Thoracic aorta (tissue), 2 donors: ENCODE measurements around the gene THAP12. TPM values are rescaled to one million over a fixed set of nuclear protein-coding genes. Genes with fewer than 3 reads are reported as not detected.

Experiments used
- ATAC-seq: fragments of 150-250 bp; one replicate; pipeline ENCODE4 v1.8.0; 2017; ENCODE audit warnings: low read depth; ENCODE audit not compliant: insufficient number of reproducible peaks, low FRiP score
- DNase-seq: peaks from one replicate; pipeline ENCODE4 v3.0.0-alpha.2; 2020; ENCODE audit warnings: low spot score
- H3K27ac ChIP-seq, 2 donors: fragments of 200-600 bp; sonication (generic); 1 replicate in 1 of 2; 2 replicates in 1 of 2; pipeline ENCODE4 v1.5.1; 2016; ENCODE audit warnings: mild to moderate bottlenecking in 2 of 2, moderate library complexity in 2 of 2
- H3K27me3 ChIP-seq: fragments of 200-600 bp; sonication (generic); replicated peaks from 2 replicates; pipeline ENCODE4 v1.6.0; 2016; ENCODE audit warnings: mild to moderate bottlenecking; ENCODE audit not compliant: insufficient read depth
- H3K36me3 ChIP-seq: fragments of 200-600 bp; sonication (generic); one replicate; pipeline ENCODE4 v1.5.1; 2016
- H3K4me1 ChIP-seq, 2 donors: fragments of 200-600 bp; sonication (generic); 1 replicate in 1 of 2; 2 replicates in 1 of 2; pipeline versions ENCODE4 v1.5.1 to v1.6.0; 2016; ENCODE audit warnings: low read depth in 2 of 2, mild to moderate bottlenecking in 1 of 2; ENCODE audit not compliant: control insufficient read depth in 1 of 2
- H3K4me3 ChIP-seq: fragments of 200-600 bp; sonication (generic); 2 replicates; pipeline ENCODE4 v1.5.1; 2016; ENCODE audit warnings: mild to moderate bottlenecking
- H3K9me3 ChIP-seq: fragments of 200-600 bp; sonication (generic); 2 replicates; pipeline ENCODE4 v1.5.1; 2016
- total RNA-seq, 2 donors: library from RNA; depleted of rRNA; stranded (reverse); fragments of >200 nt; gene quantifications; one replicate each; pipeline versions ENCODE4 v1.1.0 to v1.2.3, GENCODE V29; 2016
- TF ChIP-seq, protein P1 (sequence below): fragments of 200-600 bp; sonication (generic); IDR thresholded peaks from one replicate; pipeline ENCODE4 v1.5.1; 2019; ENCODE audit warnings: antibody characterized with exemption

THAP12 gene
- total RNA-seq, 2 donors from 2014 or later: 38.0 to 38.3 TPM

DNA sequence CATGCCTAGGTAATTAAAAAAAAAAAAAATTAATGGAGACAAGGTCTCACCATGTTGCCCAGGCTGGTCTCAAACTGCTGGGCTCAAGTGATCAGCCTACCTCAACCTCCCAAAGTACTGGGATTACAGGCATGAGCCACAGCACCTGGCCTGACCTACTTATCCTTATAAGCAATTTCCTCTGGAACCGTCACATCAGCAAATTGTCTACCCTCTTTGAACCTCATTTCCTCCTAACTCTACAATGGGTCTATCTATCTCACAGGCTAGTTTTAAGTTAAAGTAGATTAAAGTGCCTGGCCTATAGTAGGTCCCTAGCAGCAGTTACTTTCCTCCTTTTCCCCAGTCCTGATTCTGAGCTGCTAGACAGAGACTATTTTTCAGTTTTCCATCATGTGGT is 43.5 kb downstream of the THAP12 start:
- ATAC-seq: no peak
- no peak for DNase-seq
- TF ChIP-seq, protein P1, sequence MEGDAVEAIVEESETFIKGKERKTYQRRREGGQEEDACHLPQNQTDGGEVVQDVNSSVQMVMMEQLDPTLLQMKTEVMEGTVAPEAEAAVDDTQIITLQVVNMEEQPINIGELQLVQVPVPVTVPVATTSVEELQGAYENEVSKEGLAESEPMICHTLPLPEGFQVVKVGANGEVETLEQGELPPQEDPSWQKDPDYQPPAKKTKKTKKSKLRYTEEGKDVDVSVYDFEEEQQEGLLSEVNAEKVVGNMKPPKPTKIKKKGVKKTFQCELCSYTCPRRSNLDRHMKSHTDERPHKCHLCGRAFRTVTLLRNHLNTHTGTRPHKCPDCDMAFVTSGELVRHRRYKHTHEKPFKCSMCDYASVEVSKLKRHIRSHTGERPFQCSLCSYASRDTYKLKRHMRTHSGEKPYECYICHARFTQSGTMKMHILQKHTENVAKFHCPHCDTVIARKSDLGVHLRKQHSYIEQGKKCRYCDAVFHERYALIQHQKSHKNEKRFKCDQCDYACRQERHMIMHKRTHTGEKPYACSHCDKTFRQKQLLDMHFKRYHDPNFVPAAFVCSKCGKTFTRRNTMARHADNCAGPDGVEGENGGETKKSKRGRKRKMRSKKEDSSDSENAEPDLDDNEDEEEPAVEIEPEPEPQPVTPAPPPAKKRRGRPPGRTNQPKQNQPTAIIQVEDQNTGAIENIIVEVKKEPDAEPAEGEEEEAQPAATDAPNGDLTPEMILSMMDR: no peak
- Histone ChIP-seq H3K9me3 (no peaks in the 10 kb centered on the region), H3K27ac (no peak overlapping the region), H3K4me1 (peaks cover 13 to 35% of the 10 kb centered on the region in 2 donors), H3K4me3 (no peak overlapping the region), H3K27me3 (no peaks in the 10 kb centered on the region), H3K36me3 (no peaks in the 10 kb centered on the region)

DNA sequence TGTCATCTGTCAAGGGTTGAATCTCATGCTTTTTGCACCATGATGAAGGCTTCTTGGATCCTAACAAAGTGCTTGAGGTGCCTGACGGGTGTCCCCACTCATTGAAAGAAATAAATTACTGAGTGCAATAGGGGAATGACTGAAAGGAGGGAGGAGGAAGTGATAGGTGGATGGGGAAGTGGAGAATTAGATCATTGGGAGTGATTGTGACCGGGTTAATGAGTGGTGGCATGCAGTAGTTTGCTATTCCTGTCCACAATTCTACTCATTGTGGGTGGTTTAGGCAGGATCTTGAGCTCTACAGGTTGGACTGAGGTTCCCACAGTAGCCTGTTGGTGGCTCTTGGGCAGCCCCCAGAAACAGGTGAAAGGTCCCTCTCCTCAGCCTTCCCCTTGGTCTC is 44.3 kb downstream of the THAP12 start:
- DNase-seq: no peak
- Histone ChIP-seq H3K27me3 (no peaks in the 10 kb centered on the region), H3K9me3 (no peaks in the 10 kb centered on the region), H3K4me1 (peaks cover 13 to 35% of the 10 kb centered on the region in 2 donors), H3K4me3 (no peak overlapping the region), H3K27ac (no peak overlapping the region), H3K36me3 (no peaks in the 10 kb centered on the region)
- no peak for ATAC-seq
- TF ChIP-seq, protein P1: no peak

DNA sequence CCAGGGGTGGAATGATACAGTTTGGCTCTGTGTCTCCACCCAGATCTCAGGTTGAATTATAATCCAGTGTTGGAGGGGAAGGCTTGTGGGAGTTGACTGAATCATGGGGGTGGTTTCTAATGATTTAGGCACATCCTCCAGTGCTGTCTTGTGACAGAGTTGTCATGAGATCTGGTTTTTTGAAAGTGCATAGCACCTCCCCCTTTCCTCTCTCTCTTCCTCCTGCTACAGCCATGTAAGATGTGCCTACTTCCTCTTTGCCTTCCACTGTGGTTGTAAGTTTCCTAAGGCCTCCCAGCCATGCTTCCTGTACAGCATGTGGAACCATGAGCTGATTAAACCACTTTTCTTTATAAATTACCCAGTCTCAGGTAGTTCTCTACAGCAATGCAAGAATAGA is 45.1 kb downstream of the THAP12 start:
- Histone ChIP-seq H3K27ac (no peak overlapping the region), H3K36me3 (no peaks in the 10 kb centered on the region), H3K4me3 (no peak overlapping the region), H3K9me3 (no peaks in the 10 kb centered on the region), H3K4me1 (peaks cover 13 to 28% of the 10 kb centered on the region in 2 donors), H3K27me3 (no peaks in the 10 kb centered on the region)
- no peak for ATAC-seq
- DNase-seq: no peak
- TF ChIP-seq, protein P1: no peak

DNA sequence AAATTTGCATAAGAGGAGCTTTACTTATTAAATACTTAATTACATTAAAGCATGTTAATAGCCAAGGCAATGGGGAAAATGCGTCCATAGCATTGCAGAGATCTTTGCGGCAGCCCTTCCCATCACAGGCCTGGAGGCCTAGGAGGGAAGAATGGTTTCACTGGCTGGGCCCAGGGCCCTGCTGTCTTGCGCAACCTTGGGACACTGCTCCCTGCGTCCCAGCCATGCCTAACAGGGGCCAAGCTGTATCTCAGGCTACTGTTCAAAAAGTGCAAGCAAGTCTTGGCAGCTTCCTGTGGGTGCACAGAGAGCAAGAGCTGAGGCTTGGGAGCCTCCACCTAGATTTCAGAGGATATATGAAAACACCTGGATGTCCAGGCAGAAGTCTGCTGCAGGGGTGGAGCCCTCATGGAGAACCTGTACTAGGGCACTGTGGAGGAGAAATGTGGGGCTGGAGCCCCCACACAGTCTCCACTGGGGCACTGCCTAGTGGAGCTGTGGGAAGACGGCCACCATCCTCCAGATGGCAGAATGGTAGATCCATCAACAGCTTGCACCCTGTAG is 46.0 kb downstream of the THAP12 start:
- DNase-seq (no peak), ATAC-seq (no peak)
- TF ChIP-seq, protein P1: no peak
- H3K4me1 ChIP-seq: peaks cover 12 to 18% of the 10 kb centered on the region in 2 donors
- no peaks in the 10 kb centered on the region for H3K9me3 ChIP-seq
- H3K4me3 ChIP-seq: no peak overlapping the region
- no peaks in the 10 kb centered on the region for H3K36me3 ChIP-seq
- H3K27me3 ChIP-seq: no peaks in the 10 kb centered on the region
- no peak overlapping the region for H3K27ac ChIP-seq

DNA sequence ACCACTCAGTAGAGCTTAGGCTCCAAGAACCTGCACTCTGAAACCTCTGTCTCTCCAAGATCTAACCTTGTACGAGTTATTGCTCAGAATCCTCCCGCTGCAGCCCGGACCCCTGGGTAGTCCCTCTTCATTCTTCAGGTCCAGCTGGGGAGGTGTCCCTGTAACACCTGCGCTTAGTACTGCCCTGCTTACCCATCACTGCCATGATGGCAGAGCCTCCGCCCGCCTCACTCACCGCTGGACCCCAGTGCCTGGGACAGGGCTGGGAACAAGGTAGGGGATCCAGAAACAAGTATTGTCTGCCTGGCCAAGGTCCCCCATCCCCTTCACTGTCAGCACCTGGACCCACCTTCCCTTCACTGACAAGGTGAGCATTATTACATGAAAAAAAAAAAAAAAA is 50.3 kb downstream of the THAP12 start:
- no peaks in the 10 kb centered on the region for H3K4me1 ChIP-seq
- H3K27ac ChIP-seq: no peak overlapping the region
- TF ChIP-seq, protein P1: no peak
- no peaks in the 10 kb centered on the region for H3K9me3 ChIP-seq
- no peak for DNase-seq
- ATAC-seq: no peak
- H3K27me3 ChIP-seq: no peaks in the 10 kb centered on the region
- H3K4me3 ChIP-seq: no peak overlapping the region
- no peaks in the 10 kb centered on the region for H3K36me3 ChIP-seq
